ENCODE results near the gene NUBPL.

GRCh38 chr14:31702130-31702529, 140.9 kb downstream of the NUBPL start:
- TF ChIP-seq CTCF (conservative IDR thresholded peaks at IDR 0.05; ENCODE audit: low read length) = no peak
- no peak for TF ChIP-seq EZH2phosphoT487 (IDR thresholded peaks at IDR 0.05; ENCODE audit: borderline replicate concordance, low read depth, low read length)
